Lower lobe of right lung (tissue), 2 donors: ENCODE measurements around the gene SRSF4. TPM values are rescaled to one million over a fixed set of nuclear protein-coding genes. Genes with fewer than 3 reads are reported as not detected.

Experiments used
- ATAC-seq, 2 donors: fragments of 200-7000 bp; cut with Tn5 transposase; one replicate each; pipeline ENCODE4 v1.9.1; 2020 to 2022; ENCODE audit warnings: mild to moderate bottlenecking in 2 of 2, moderate library complexity in 2 of 2
- DNase-seq: peaks from one replicate; pipeline ENCODE4 v3.0.0-alpha.2; 2020
- H3K27ac ChIP-seq: fragments of 200-600 bp; one replicate; pipeline ENCODE4 v1.8.0; 2022
- H3K27me3 ChIP-seq: fragments of 200-600 bp; one replicate; pipeline ENCODE4 v1.8.0; 2022; ENCODE audit warnings: low read depth
- H3K36me3 ChIP-seq: fragments of 200-600 bp; one replicate; pipeline ENCODE4 v1.8.0; 2022; ENCODE audit warnings: mild to moderate bottlenecking
- H3K4me1 ChIP-seq: fragments of 200-600 bp; one replicate; pipeline ENCODE4 v1.8.0; 2022
- H3K4me3 ChIP-seq: fragments of 200-600 bp; one replicate; pipeline ENCODE4 v1.8.0; 2022; ENCODE audit warnings: mild to moderate bottlenecking
- H3K9me3 ChIP-seq: fragments of 200-600 bp; one replicate; pipeline ENCODE4 v1.8.0; 2022
- intact Hi-C: fragments of 100-400 bp; cut with DNase I; formaldehyde crosslinking; loops from one replicate; pipeline ENCODE4 v1.11.0; 2022
- long read RNA-seq: library from polyadenylated mRNA; unstranded; transcript quantifications from one replicate; pipeline ENCODE4 v2.0.0, GENCODE V29; 2021
- total RNA-seq: library from RNA; stranded (reverse); fragmentation: NEBNext Ultra II Directional; extraction: Animal tissue kit (Norgen Biotek cat#: 25700); gene quantifications from one replicate; pipeline ENCODE4 v1.2.1, GENCODE V29; 2021
- TF ChIP-seq, protein P1 (sequence below): fragments of 200-600 bp; IDR thresholded peaks from one replicate; pipeline ENCODE4 v1.8.0; 2022; ENCODE audit warnings: antibody characterized with exemption, mild to moderate bottlenecking
- donor health status: DM: no; HTN: yes; CAD: no; lungs with severe emphysema.

SRSF4 gene
- 73.9 TPM for total RNA-seq
- long read RNA-seq, transcript SRSF4-202 (5 exons, 1,264 nt), result minor isoform, 7 of 247 reads
- long read RNA-seq, transcript SRSF4-201 (6 exons, 2,387 nt), result major isoform, 189 of 247 reads
- long read RNA-seq, partial matches to known transcripts, result 17 of 247 reads
- long read RNA-seq, other reads (novel, unspliced or antisense), result 34 of 247 reads

- intact Hi-C loops, result no loop called here
- ATAC-seq, result peak; percentile 97 to 98
- H3K4me1 ChIP-seq, result peaks cover 43% of the 10 kb centered on the region
These were observed at the start of gene SRSF4 for GRCh38 chr1:29181413-29182225. TSS of gene SRSF4 (minus strand) at chr1:29181900. CDS start at chr1:29181752, 148 bp downstream.

GRCh38 chr1:29230553-29231378 lies 49.1 kb upstream of the SRSF4 start, which contains the start of gene MECR:
TSS of gene MECR (minus strand) at chr1:29230934. CDS start at chr1:29230906, 28 bp downstream.
- H3K4me3 ChIP-seq, result peak within 1 kb of the TSS; percentile 68
- no peaks in the 10 kb centered on the region for H3K27me3 ChIP-seq
- ATAC-seq (peak; percentile 99), DNase-seq (peak; percentile 95)
- peak within 1 kb of the TSS; percentile 59 for H3K27ac ChIP-seq
- peaks cover under 1% of the 10 kb centered on the region for H3K36me3 ChIP-seq
- TF ChIP-seq, protein P1, sequence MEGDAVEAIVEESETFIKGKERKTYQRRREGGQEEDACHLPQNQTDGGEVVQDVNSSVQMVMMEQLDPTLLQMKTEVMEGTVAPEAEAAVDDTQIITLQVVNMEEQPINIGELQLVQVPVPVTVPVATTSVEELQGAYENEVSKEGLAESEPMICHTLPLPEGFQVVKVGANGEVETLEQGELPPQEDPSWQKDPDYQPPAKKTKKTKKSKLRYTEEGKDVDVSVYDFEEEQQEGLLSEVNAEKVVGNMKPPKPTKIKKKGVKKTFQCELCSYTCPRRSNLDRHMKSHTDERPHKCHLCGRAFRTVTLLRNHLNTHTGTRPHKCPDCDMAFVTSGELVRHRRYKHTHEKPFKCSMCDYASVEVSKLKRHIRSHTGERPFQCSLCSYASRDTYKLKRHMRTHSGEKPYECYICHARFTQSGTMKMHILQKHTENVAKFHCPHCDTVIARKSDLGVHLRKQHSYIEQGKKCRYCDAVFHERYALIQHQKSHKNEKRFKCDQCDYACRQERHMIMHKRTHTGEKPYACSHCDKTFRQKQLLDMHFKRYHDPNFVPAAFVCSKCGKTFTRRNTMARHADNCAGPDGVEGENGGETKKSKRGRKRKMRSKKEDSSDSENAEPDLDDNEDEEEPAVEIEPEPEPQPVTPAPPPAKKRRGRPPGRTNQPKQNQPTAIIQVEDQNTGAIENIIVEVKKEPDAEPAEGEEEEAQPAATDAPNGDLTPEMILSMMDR, result peak; percentile 25
- peaks cover 11% of the 10 kb centered on the region for H3K4me1 ChIP-seq
- intact Hi-C loops, result no loop called here
- no peaks in the 10 kb centered on the region for H3K9me3 ChIP-seq

More at GRCh38 chr1:29181413-29182225, at the start of gene SRSF4:
- H3K9me3 ChIP-seq, result no peaks in the 10 kb centered on the region
- peaks cover 12% of the 10 kb centered on the region for H3K36me3 ChIP-seq
- peak within 1 kb of the TSS; percentile 98 for H3K4me3 ChIP-seq
- peak; percentile 100 for DNase-seq
- peak within 1 kb of the TSS; percentile 100 for H3K27ac ChIP-seq
- H3K27me3 ChIP-seq, result no peaks in the 10 kb centered on the region
- TF ChIP-seq, protein P1, result peak; percentile 80

- DNase-seq, result no peak
These were observed 48.5 kb upstream of the SRSF4 start for GRCh38 chr1:29230204-29230552.

DNA sequence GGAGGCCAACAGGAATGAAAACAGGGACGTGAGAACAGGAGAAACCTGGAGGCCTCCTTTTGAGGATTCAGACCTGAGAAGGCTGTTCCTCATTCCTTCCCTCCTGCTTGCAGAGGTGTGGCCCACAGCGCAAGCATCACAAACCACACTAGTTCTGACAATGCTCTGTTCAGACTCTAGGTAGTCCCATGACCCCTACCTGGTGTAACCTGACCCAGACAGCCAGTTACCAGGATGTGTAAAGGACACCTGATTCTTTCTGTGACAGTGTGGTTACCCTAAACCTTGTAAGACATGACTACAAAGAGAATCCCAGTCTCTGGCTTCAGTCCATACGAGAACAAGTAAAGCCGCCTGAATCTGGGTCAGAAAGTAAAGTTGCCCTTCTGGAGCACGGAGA lies 45.8 kb upstream of the SRSF4 start:
- peaks cover 11% of the 10 kb centered on the region for H3K4me1 ChIP-seq
- DNase-seq (no peak), ATAC-seq (no peak)
- H3K4me3 ChIP-seq, result no peak overlapping the region
- H3K27me3 ChIP-seq, result no peaks in the 10 kb centered on the region
- H3K36me3 ChIP-seq, result peaks cover 21% of the 10 kb centered on the region
- intact Hi-C loops, result no loop called here
- H3K9me3 ChIP-seq, result no peaks in the 10 kb centered on the region
- TF ChIP-seq, protein P1, result no peak
- no peak overlapping the region for H3K27ac ChIP-seq

More at GRCh38 chr1:29230204-29230552, 48.5 kb upstream of the SRSF4 start:
- Histone ChIP-seq H3K4me1 (peaks cover 11% of the 10 kb centered on the region), H3K36me3 (peaks cover 5% of the 10 kb centered on the region), H3K27ac (peak overlapping the region; percentile 59), H3K27me3 (no peaks in the 10 kb centered on the region), H3K9me3 (no peaks in the 10 kb centered on the region), H3K4me3 (peak overlapping the region; percentile 68)
- TF ChIP-seq, protein P1, result no peak
- no peak for ATAC-seq
- intact Hi-C loops, result no loop called here

- DNase-seq, result no peak
- Histone ChIP-seq H3K9me3 (no peaks in the 10 kb centered on the region), H3K36me3 (peaks cover 26% of the 10 kb centered on the region), H3K27me3 (no peaks in the 10 kb centered on the region), H3K4me3 (no peak overlapping the region), H3K27ac (no peak overlapping the region), H3K4me1 (peaks cover 10% of the 10 kb centered on the region)
- intact Hi-C loops, result no loop called here
- no peak for ATAC-seq
- TF ChIP-seq, protein P1, result no peak
These were observed 43.7 kb upstream of the SRSF4 start for GRCh38 chr1:29225361-29225760.
